ENCODE measurements around the gene MAPK11. TPM values are rescaled to one million over a fixed set of nuclear protein-coding genes. Genes with fewer than 3 reads are reported as not detected.

Gene MAPK11
- total and polyA plus RNA-seq, 4 donors, result 5.7 to 40.2 (median 25.2) TPM

GRCh38 chr22:50215297-50216054 lies 54.7 kb downstream of the MAPK11 start:
- no peak for DNase-seq (ENCODE audit: low read depth in 4 of 6, low spot score in 6 of 6)
- Histone ChIP-seq H3K27me3 (ENCODE audit: control insufficient read depth, insufficient read depth, low read length) (no peaks in the 10 kb centered on the region), H3K9me3 (ENCODE audit: control insufficient read depth, insufficient read depth, low read length) (no peaks in the 10 kb centered on the region), H3K4me3 (ENCODE audit: low read depth, low read length) (no peak overlapping the region), H3K36me3 (ENCODE audit: control insufficient read depth, insufficient read depth, low read length) (peaks cover 93% of the 10 kb centered on the region), H3K4me1 (ENCODE audit: control insufficient read depth, insufficient read depth, low read length) (peaks cover 20% of the 10 kb centered on the region), H3K27ac (ENCODE audit: low read depth, low read length) (no peak overlapping the region)
- 87% methylated on average over 11 of the region's 17 CpGs for WGBS (ENCODE audit: insufficient coverage)

Other genes starting within 250 kb of the MAPK11 start
- gene TTLL8, start 212.1 kb downstream of the MAPK11 start, total RNA-seq, result not detected
- gene TTLL8, start 212.1 kb downstream of the MAPK11 start, polyA plus RNA-seq (ENCODE audit: insufficient read length in 2 of 2), result not detected
- 10 to 100 TPM; 76.9 to 77.8 TPM for gene MLC1, start 185.0 kb downstream of the MAPK11 start, total RNA-seq
- 100 to 1,000 TPM; 234 to 353 TPM for gene MLC1, start 185.0 kb downstream of the MAPK11 start, polyA plus RNA-seq (ENCODE audit: insufficient read length in 2 of 2)
- gene MOV10L1, start 180.4 kb downstream of the MAPK11 start, total RNA-seq, result 1 to 10 TPM; 3.3 to 3.7 TPM
- gene MOV10L1, start 180.4 kb downstream of the MAPK11 start, polyA plus RNA-seq (ENCODE audit: insufficient read length in 2 of 2), result 1 to 10 TPM; 1.9 to 4.9 TPM
- gene PANX2, start 99.6 kb downstream of the MAPK11 start, total RNA-seq, result 1 to 10 TPM; 2.1 to 3.3 TPM
- 10 to 100 TPM; 18.3 to 21.6 TPM for gene PANX2, start 99.6 kb downstream of the MAPK11 start, polyA plus RNA-seq (ENCODE audit: insufficient read length in 2 of 2)
- 10 to 100 TPM in 1 of 2 donors, 1 to 10 TPM in 1; 5.4 to 13.0 TPM for gene TRABD, start 84.5 kb downstream of the MAPK11 start, total RNA-seq
- gene TRABD, start 84.5 kb downstream of the MAPK11 start, polyA plus RNA-seq (ENCODE audit: insufficient read length in 2 of 2), result 10 to 100 TPM; 30.3 to 34.7 TPM
- 10 to 100 TPM in 1 of 2 donors, 1 to 10 TPM in 1; 7.6 to 22.2 TPM for gene SELENOO, start 69.4 kb downstream of the MAPK11 start, total RNA-seq
- gene SELENOO, start 69.4 kb downstream of the MAPK11 start, polyA plus RNA-seq (ENCODE audit: insufficient read length in 2 of 2), result 10 to 100 TPM; 29.1 to 41.2 TPM
- 10 to 100 TPM; 23.0 to 44.2 TPM for gene TUBGCP6, start 25.4 kb downstream of the MAPK11 start, total RNA-seq
- gene TUBGCP6, start 25.4 kb downstream of the MAPK11 start, polyA plus RNA-seq (ENCODE audit: insufficient read length in 2 of 2), result 10 to 100 TPM; 57.8 to 68.3 TPM
- 10 to 100 TPM; 16.2 to 18.5 TPM for gene HDAC10, start 19.1 kb downstream of the MAPK11 start, total RNA-seq
- gene HDAC10, start 19.1 kb downstream of the MAPK11 start, polyA plus RNA-seq (ENCODE audit: insufficient read length in 2 of 2), result 10 to 100 TPM; 55.9 to 74.3 TPM
- gene MAPK12, start 8.7 kb downstream of the MAPK11 start, total RNA-seq, result 10 to 100 TPM; 13.2 to 20.8 TPM
- gene MAPK12, start 8.7 kb downstream of the MAPK11 start, polyA plus RNA-seq (ENCODE audit: insufficient read length in 2 of 2), result 10 to 100 TPM; 29.9 to 57.6 TPM
- 10 to 100 TPM; 41.1 to 65.5 TPM for gene PLXNB2, start 37.3 kb upstream of the MAPK11 start, total RNA-seq
- 10 to 100 TPM; 96.6 to 97.3 TPM for gene PLXNB2, start 37.3 kb upstream of the MAPK11 start, polyA plus RNA-seq (ENCODE audit: insufficient read length in 2 of 2)
- 10 to 100 TPM in 1 of 2 donors, 1 to 10 TPM in 1; 9.1 to 12.7 TPM for gene DENND6B, start 56.6 kb upstream of the MAPK11 start, total RNA-seq
- gene DENND6B, start 56.6 kb upstream of the MAPK11 start, polyA plus RNA-seq (ENCODE audit: insufficient read length in 2 of 2), result 10 to 100 TPM; 41.3 to 45.7 TPM
- 10 to 100 TPM; 42.9 to 63.4 TPM for gene PPP6R2, start 72.9 kb upstream of the MAPK11 start, total RNA-seq
- gene PPP6R2, start 72.9 kb upstream of the MAPK11 start, polyA plus RNA-seq (ENCODE audit: insufficient read length in 2 of 2), result 10 to 100 TPM; 71.5 to 84.9 TPM
- 10 to 100 TPM; 51.0 to 64.3 TPM for gene SBF1, start 204.7 kb upstream of the MAPK11 start, total RNA-seq
- gene SBF1, start 204.7 kb upstream of the MAPK11 start, polyA plus RNA-seq (ENCODE audit: insufficient read length in 2 of 2), result 100 to 1,000 TPM; 116 to 118 TPM
- gene ADM2, start 211.2 kb upstream of the MAPK11 start, total RNA-seq, result under 1 TPM; 0.06 to 0.10 TPM
- gene ADM2, start 211.2 kb upstream of the MAPK11 start, polyA plus RNA-seq (ENCODE audit: insufficient read length in 2 of 2), result under 1 TPM; 0.11 to 0.15 TPM
- not detected for gene MIOX, start 216.5 kb upstream of the MAPK11 start, total RNA-seq
- gene MIOX, start 216.5 kb upstream of the MAPK11 start, polyA plus RNA-seq (ENCODE audit: insufficient read length in 2 of 2), result under 1 TPM in 1 of 2 donors, not detected in 1; 0.18 TPM
- gene LMF2, start 237.3 kb upstream of the MAPK11 start, total RNA-seq, result 10 to 100 TPM; 16.0 to 42.8 TPM
- 10 to 100 TPM; 58.0 to 69.6 TPM for gene LMF2, start 237.3 kb upstream of the MAPK11 start, polyA plus RNA-seq (ENCODE audit: insufficient read length in 2 of 2)
- 10 to 100 TPM; 32.8 to 58.6 TPM for gene NCAPH2, start 237.8 kb upstream of the MAPK11 start, total RNA-seq
- gene NCAPH2, start 237.8 kb upstream of the MAPK11 start, polyA plus RNA-seq (ENCODE audit: insufficient read length in 2 of 2), result 10 to 100 TPM; 77.1 to 86.9 TPM